Nephron progenitor cell (in vitro differentiated cells): ENCODE data around the gene FMO1.

Experiments
- DNase-seq: peaks from one replicate; pipeline ENCODE4 v3.0.0; 2021
- H3K27ac Mint-ChIP-seq: 2 replicates; pipeline ENCODE4 v1.8.0; 2021; ENCODE audit warnings: mild to moderate bottlenecking, moderate library complexity, mixed read lengths
- H3K27me3 Mint-ChIP-seq: 2 replicates; pipeline ENCODE4 v1.8.0; 2021; ENCODE audit warnings: mild to moderate bottlenecking, low read depth, mixed read lengths; ENCODE audit not compliant: poor library complexity
- H3K36me3 Mint-ChIP-seq: 2 replicates; pipeline ENCODE4 v1.8.0; 2021; ENCODE audit warnings: low read depth, mixed read lengths
- H3K4me1 Mint-ChIP-seq: 2 replicates; pipeline ENCODE4 v1.8.0; 2021; ENCODE audit warnings: mixed read lengths
- H3K4me3 Mint-ChIP-seq: 2 replicates; pipeline ENCODE4 v1.8.0; 2021; ENCODE audit warnings: mild to moderate bottlenecking, moderate library complexity, mixed read lengths
- H3K9me3 Mint-ChIP-seq: 2 replicates; pipeline ENCODE4 v1.8.0; 2021; ENCODE audit warnings: mild to moderate bottlenecking, moderate library complexity, mixed read lengths
- CTCF ChIP-seq: fragments of 200-600 bp; sonication (generic); IDR thresholded peaks from 2 replicates; pipeline ENCODE4 v1.5.0; 2021; ENCODE audit warnings: antibody characterized with exemption

FMO1 gene

GRCh38 chr1:171263901-171264300, 15.6 kb downstream of the FMO1 start:
- DNase-seq: no peak
- TF ChIP-seq CTCF: no peak
- H3K9me3 Mint-ChIP-seq: no peaks in the 10 kb centered on the region
- H3K27ac Mint-ChIP-seq: no peak overlapping the region
- H3K27me3 Mint-ChIP-seq: peaks cover 5% of the 10 kb centered on the region
- H3K4me1 Mint-ChIP-seq: peaks cover 7% of the 10 kb centered on the region
- H3K4me3 Mint-ChIP-seq: no peak overlapping the region
- no peaks in the 10 kb centered on the region for H3K36me3 Mint-ChIP-seq

DNA sequence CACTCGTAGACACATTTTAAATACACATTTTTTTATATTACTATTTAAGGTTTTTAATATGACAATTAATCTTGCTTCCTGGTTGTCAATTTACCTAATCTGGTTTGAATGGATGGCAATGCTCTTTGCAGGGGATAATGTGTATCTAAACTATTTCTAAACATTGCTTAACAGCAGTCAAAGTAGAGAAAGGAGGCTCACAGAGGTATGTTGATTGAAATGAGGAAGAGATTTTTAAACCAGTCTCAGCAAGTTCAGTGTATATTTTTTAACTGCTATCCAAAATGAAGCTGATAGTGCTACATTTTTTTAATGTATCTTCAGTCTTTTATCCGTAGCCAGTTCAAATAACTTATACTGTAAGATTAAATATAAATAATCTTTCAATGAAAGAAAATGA, 17.4 kb downstream of the FMO1 start:
- no peak for TF ChIP-seq CTCF
- H3K27ac Mint-ChIP-seq: no peak overlapping the region
- H3K9me3 Mint-ChIP-seq: no peaks in the 10 kb centered on the region
- no peaks in the 10 kb centered on the region for H3K36me3 Mint-ChIP-seq
- H3K4me3 Mint-ChIP-seq: no peak overlapping the region
- peaks cover 7% of the 10 kb centered on the region for H3K4me1 Mint-ChIP-seq
- H3K27me3 Mint-ChIP-seq: peaks cover 5% of the 10 kb centered on the region
- DNase-seq: no peak

GRCh38 chr1:171266930-171267329, 18.6 kb downstream of the FMO1 start:
- TF ChIP-seq CTCF: no peak
- Mint-ChIP-seq H3K9me3 (no peaks in the 10 kb centered on the region), H3K36me3 (no peaks in the 10 kb centered on the region), H3K27me3 (no peaks in the 10 kb centered on the region), H3K27ac (no peak overlapping the region), H3K4me3 (no peak overlapping the region), H3K4me1 (no peaks in the 10 kb centered on the region)
- DNase-seq: no peak

DNA sequence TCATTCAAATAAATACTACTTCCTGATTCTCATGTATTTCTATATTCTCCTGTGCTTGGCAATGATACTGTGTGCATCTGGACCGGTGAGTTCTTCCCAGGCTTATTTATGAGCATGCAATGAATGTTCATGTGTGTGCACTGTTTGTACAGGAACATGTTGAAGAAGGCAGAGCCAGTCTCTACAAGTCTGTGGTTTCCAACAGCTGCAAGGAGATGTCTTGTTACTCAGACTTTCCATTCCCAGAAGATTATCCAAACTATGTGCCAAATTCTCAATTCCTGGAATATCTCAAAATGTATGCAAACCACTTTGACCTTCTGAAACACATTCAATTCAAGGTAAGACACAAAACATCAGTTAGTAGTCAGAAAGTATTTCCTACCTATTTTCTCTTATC, 19.1 kb downstream of the FMO1 start:
- no peak for TF ChIP-seq CTCF
- no peak overlapping the region for H3K4me3 Mint-ChIP-seq
- DNase-seq: no peak
- no peak overlapping the region for H3K27ac Mint-ChIP-seq
- H3K9me3 Mint-ChIP-seq: no peaks in the 10 kb centered on the region
- no peaks in the 10 kb centered on the region for H3K27me3 Mint-ChIP-seq
- H3K36me3 Mint-ChIP-seq: no peaks in the 10 kb centered on the region
- H3K4me1 Mint-ChIP-seq: no peaks in the 10 kb centered on the region

DNA sequence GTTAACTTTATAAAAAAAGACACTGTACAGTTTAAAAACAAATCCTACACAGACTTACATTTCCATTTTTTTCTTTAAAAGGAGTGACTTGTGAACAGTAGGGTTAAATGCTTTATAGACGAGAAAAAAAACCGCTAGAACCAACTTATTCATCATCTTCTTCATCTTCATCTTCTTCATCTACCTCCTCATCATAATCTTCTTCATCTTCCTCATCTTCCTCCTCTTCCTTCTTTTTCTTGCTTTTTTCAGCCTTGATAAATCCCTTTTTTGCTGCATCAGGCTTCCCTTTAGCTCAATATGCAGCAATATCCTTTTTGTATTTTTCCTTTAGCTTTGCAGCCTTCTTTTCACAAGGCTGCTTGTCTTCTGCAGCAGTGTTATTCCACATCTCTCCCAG, 22.5 kb downstream of the FMO1 start:
- no peaks in the 10 kb centered on the region for H3K27me3 Mint-ChIP-seq
- H3K9me3 Mint-ChIP-seq: no peaks in the 10 kb centered on the region
- no peaks in the 10 kb centered on the region for H3K36me3 Mint-ChIP-seq
- no peak for DNase-seq
- TF ChIP-seq CTCF: no peak
- H3K4me3 Mint-ChIP-seq: no peak overlapping the region
- H3K4me1 Mint-ChIP-seq: no peaks in the 10 kb centered on the region
- no peak overlapping the region for H3K27ac Mint-ChIP-seq

- Mint-ChIP-seq H3K36me3 (no peaks in the 10 kb centered on the region), H3K27me3 (peaks cover 3% of the 10 kb centered on the region), H3K27ac (no peak overlapping the region), H3K4me3 (no peak overlapping the region), H3K4me1 (peaks cover 29% of the 10 kb centered on the region), H3K9me3 (no peaks in the 10 kb centered on the region)
- no peak for TF ChIP-seq CTCF
- DNase-seq: no peak
These were observed 29.2 kb downstream of the FMO1 start for GRCh38 chr1:171277534-171277933.
